Prostate gland (tissue), 2 donors: ENCODE results near the gene STIM1.

ENCODE experiments used
- POLR2A ChIP-seq: fragments of 450-650 bp; IDR thresholded peaks from one replicate; pipeline ENCODE4 v1.6.1; 2016; ENCODE audit warnings: antibody characterized with exemption, mild to moderate bottlenecking
- POLR2AphosphoS5 ChIP-seq: sonication (generic); formaldehyde crosslinking; IDR thresholded peaks from one replicate; pipeline ENCODE4 v1.6.1; 2017; ENCODE audit warnings: antibody characterized with exemption
- TF ChIP-seq, protein P1 (sequence below), 4 experiments: fragments of 200-600 bp in 2 of 4; fragments of 450-650 bp in 2 of 4; sonication (generic) in 2 of 4; IDR thresholded peaks; 1 replicate in 3 of 4; 2 replicates in 1 of 4; pipeline ENCODE4 v1.5.1; 2016 to 2019; ENCODE audit warnings: antibody characterized with exemption in 4 of 4, mild to moderate bottlenecking in 2 of 4, moderate library complexity in 2 of 4

DNA sequence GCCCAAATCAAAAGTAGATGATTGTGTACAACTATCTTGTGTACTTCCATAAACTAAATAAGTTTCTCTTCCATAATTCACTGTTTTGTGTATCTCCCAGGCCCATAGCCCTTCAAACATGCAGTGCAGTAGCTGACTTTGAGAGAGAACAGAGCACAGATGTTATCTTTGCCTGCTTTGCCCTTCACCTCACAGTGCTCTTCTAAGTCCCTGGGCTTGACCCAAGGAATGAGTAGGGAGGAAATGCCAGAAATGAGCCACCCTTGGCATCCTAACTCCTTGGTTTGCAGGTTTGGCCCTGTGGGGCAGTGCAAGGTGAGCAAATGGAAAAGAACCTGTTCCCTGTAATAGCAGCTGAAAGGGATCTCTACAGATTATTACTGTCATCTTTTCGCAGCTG is 79.2 kb downstream of the STIM1 start:
- TF ChIP-seq, protein P1, sequence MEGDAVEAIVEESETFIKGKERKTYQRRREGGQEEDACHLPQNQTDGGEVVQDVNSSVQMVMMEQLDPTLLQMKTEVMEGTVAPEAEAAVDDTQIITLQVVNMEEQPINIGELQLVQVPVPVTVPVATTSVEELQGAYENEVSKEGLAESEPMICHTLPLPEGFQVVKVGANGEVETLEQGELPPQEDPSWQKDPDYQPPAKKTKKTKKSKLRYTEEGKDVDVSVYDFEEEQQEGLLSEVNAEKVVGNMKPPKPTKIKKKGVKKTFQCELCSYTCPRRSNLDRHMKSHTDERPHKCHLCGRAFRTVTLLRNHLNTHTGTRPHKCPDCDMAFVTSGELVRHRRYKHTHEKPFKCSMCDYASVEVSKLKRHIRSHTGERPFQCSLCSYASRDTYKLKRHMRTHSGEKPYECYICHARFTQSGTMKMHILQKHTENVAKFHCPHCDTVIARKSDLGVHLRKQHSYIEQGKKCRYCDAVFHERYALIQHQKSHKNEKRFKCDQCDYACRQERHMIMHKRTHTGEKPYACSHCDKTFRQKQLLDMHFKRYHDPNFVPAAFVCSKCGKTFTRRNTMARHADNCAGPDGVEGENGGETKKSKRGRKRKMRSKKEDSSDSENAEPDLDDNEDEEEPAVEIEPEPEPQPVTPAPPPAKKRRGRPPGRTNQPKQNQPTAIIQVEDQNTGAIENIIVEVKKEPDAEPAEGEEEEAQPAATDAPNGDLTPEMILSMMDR (IDR thresholded peaks at IDR 0.05): no peak
- TF ChIP-seq POLR2AphosphoS5: no peak
- no peak for TF ChIP-seq POLR2A
